ENCODE measurements around the gene TMOD3. TPM values are rescaled to one million over a fixed set of nuclear protein-coding genes. Genes with fewer than 3 reads are reported as not detected.

Gene TMOD3
- polyA plus RNA-seq, 2 donors = 25.7 to 42.8 TPM

GRCh38 chr15:51917493-51917892 lies 88.0 kb downstream of the TMOD3 start:
- WGBS, 2 donors = 83 to 88% methylated on average over 2 of the region's 2 CpGs
- H3K9me3 ChIP-seq (ENCODE audit: control insufficient read depth in 2 of 2, insufficient read depth in 1 of 2, low read depth in 1 of 2, low read length in 1 of 2) = no peaks in the 10 kb centered on the region
- H3K27me3 ChIP-seq (ENCODE audit: control insufficient read depth in 1 of 2, insufficient read depth in 2 of 2, low read length in 2 of 2) = no peaks in the 10 kb centered on the region
- H3K4me1 ChIP-seq (ENCODE audit: control insufficient read depth in 2 of 2, insufficient read depth in 2 of 2, low read length in 1 of 2) = no peaks in the 10 kb centered on the region
- no peak overlapping the region for H3K27ac ChIP-seq (ENCODE audit: low read depth in 2 of 2, low read length in 1 of 2)
- no peak overlapping the region for H3K4me3 ChIP-seq (ENCODE audit: low read depth in 1 of 2, low read length in 2 of 2)
- peaks cover 13 to 20% of the 10 kb centered on the region in 2 donors for H3K36me3 ChIP-seq (ENCODE audit: control insufficient read depth in 2 of 2, insufficient read depth in 2 of 2, low read length in 1 of 2)

- H3K27me3 ChIP-seq (ENCODE audit: control insufficient read depth in 1 of 2, insufficient read depth in 2 of 2, low read length in 2 of 2) = no peaks in the 10 kb centered on the region
- H3K9me3 ChIP-seq (ENCODE audit: control insufficient read depth in 2 of 2, insufficient read depth in 1 of 2, low read depth in 1 of 2, low read length in 1 of 2) = no peaks in the 10 kb centered on the region
- 77 to 81% methylated on average over 11 of the region's 11 CpGs for WGBS, 2 donors
- H3K36me3 ChIP-seq (ENCODE audit: control insufficient read depth in 2 of 2, insufficient read depth in 2 of 2, low read length in 1 of 2) = peaks cover 6 to 28% of the 10 kb centered on the region in 2 donors
- H3K4me3 ChIP-seq (ENCODE audit: low read depth in 1 of 2, low read length in 2 of 2) = no peak overlapping the region
- H3K27ac ChIP-seq (ENCODE audit: low read depth in 2 of 2, low read length in 1 of 2) = no peak overlapping the region
- H3K4me1 ChIP-seq (ENCODE audit: control insufficient read depth in 2 of 2, insufficient read depth in 2 of 2, low read length in 1 of 2) = no peaks in the 10 kb centered on the region
These were observed 95.0 kb downstream of the TMOD3 start for GRCh38 chr15:51924156-51925068.

GRCh38 chr15:51926809-51927208 lies 97.4 kb downstream of the TMOD3 start:
- H3K4me1 ChIP-seq (ENCODE audit: control insufficient read depth in 2 of 2, insufficient read depth in 2 of 2, low read length in 1 of 2) = no peaks in the 10 kb centered on the region
- H3K9me3 ChIP-seq (ENCODE audit: control insufficient read depth in 2 of 2, insufficient read depth in 1 of 2, low read depth in 1 of 2, low read length in 1 of 2) = no peaks in the 10 kb centered on the region
- no peaks in the 10 kb centered on the region for H3K27me3 ChIP-seq (ENCODE audit: control insufficient read depth in 1 of 2, insufficient read depth in 2 of 2, low read length in 2 of 2)
- 95 to 97% methylated on average over 3 of the region's 3 CpGs for WGBS, 2 donors
- H3K27ac ChIP-seq (ENCODE audit: low read depth in 2 of 2, low read length in 1 of 2) = no peak overlapping the region
- no peak overlapping the region for H3K4me3 ChIP-seq (ENCODE audit: low read depth in 1 of 2, low read length in 2 of 2)
- H3K36me3 ChIP-seq (ENCODE audit: control insufficient read depth in 2 of 2, insufficient read depth in 2 of 2, low read length in 1 of 2) = peaks cover 3 to 25% of the 10 kb centered on the region in 2 donors

- WGBS, 2 donors = 94 to 95% methylated on average over 3 of the region's 3 CpGs
- H3K36me3 ChIP-seq (ENCODE audit: control insufficient read depth in 2 of 2, insufficient read depth in 2 of 2, low read length in 1 of 2) = peaks cover 2 to 3% of the 10 kb centered on the region in 2 donors
These were observed 101.6 kb downstream of the TMOD3 start for GRCh38 chr15:51931016-51931415.

GRCh38 chr15:51931638-51932037 lies 102.2 kb downstream of the TMOD3 start:
- Histone ChIP-seq H3K4me1 (ENCODE audit: control insufficient read depth in 2 of 2, insufficient read depth in 2 of 2, low read length in 1 of 2) (no peaks in the 10 kb centered on the region), H3K27ac (ENCODE audit: low read depth in 2 of 2, low read length in 1 of 2) (no peak overlapping the region), H3K4me3 (ENCODE audit: low read depth in 1 of 2, low read length in 2 of 2) (no peak overlapping the region), H3K9me3 (ENCODE audit: control insufficient read depth in 2 of 2, insufficient read depth in 1 of 2, low read depth in 1 of 2, low read length in 1 of 2) (no peaks in the 10 kb centered on the region), H3K36me3 (ENCODE audit: control insufficient read depth in 2 of 2, insufficient read depth in 2 of 2, low read length in 1 of 2) (peaks cover 2 to 3% of the 10 kb centered on the region in 2 donors), H3K27me3 (ENCODE audit: control insufficient read depth in 1 of 2, insufficient read depth in 2 of 2, low read length in 2 of 2) (no peaks in the 10 kb centered on the region)
- WGBS, 2 donors = 85 to 94% methylated on average over 4 of the region's 4 CpGs

More at GRCh38 chr15:51931016-51931415, 101.6 kb downstream of the TMOD3 start:
- Histone ChIP-seq H3K27me3 (ENCODE audit: control insufficient read depth in 1 of 2, insufficient read depth in 2 of 2, low read length in 2 of 2) (no peaks in the 10 kb centered on the region), H3K27ac (ENCODE audit: low read depth in 2 of 2, low read length in 1 of 2) (no peak overlapping the region), H3K4me3 (ENCODE audit: low read depth in 1 of 2, low read length in 2 of 2) (no peak overlapping the region), H3K9me3 (ENCODE audit: control insufficient read depth in 2 of 2, insufficient read depth in 1 of 2, low read depth in 1 of 2, low read length in 1 of 2) (no peaks in the 10 kb centered on the region), H3K4me1 (ENCODE audit: control insufficient read depth in 2 of 2, insufficient read depth in 2 of 2, low read length in 1 of 2) (no peaks in the 10 kb centered on the region)

GRCh38 chr15:51932161-51932560 lies 102.7 kb downstream of the TMOD3 start:
- no peak overlapping the region for H3K27ac ChIP-seq (ENCODE audit: low read depth in 2 of 2, low read length in 1 of 2)
- no peaks in the 10 kb centered on the region for H3K9me3 ChIP-seq (ENCODE audit: control insufficient read depth in 2 of 2, insufficient read depth in 1 of 2, low read depth in 1 of 2, low read length in 1 of 2)
- no peaks in the 10 kb centered on the region for H3K27me3 ChIP-seq (ENCODE audit: control insufficient read depth in 1 of 2, insufficient read depth in 2 of 2, low read length in 2 of 2)
- H3K4me3 ChIP-seq (ENCODE audit: low read depth in 1 of 2, low read length in 2 of 2) = no peak overlapping the region
- peaks cover 2 to 3% of the 10 kb centered on the region in 2 donors for H3K36me3 ChIP-seq (ENCODE audit: control insufficient read depth in 2 of 2, insufficient read depth in 2 of 2, low read length in 1 of 2)
- no peaks in the 10 kb centered on the region for H3K4me1 ChIP-seq (ENCODE audit: control insufficient read depth in 2 of 2, insufficient read depth in 2 of 2, low read length in 1 of 2)
- 48 to 50% methylated on average over 1 of the region's 1 CpG for WGBS, 2 donors

GRCh38 chr15:51935466-51936104 lies 106.1 kb downstream of the TMOD3 start:
- Histone ChIP-seq H3K36me3 (ENCODE audit: control insufficient read depth in 2 of 2, insufficient read depth in 2 of 2, low read length in 1 of 2) (peaks cover 3 to 5% of the 10 kb centered on the region in 2 donors), H3K9me3 (ENCODE audit: control insufficient read depth in 2 of 2, insufficient read depth in 1 of 2, low read depth in 1 of 2, low read length in 1 of 2) (no peaks in the 10 kb centered on the region), H3K27me3 (ENCODE audit: control insufficient read depth in 1 of 2, insufficient read depth in 2 of 2, low read length in 2 of 2) (no peaks in the 10 kb centered on the region), H3K4me1 (ENCODE audit: control insufficient read depth in 2 of 2, insufficient read depth in 2 of 2, low read length in 1 of 2) (no peaks in the 10 kb centered on the region), H3K4me3 (ENCODE audit: low read depth in 1 of 2, low read length in 2 of 2) (no peak overlapping the region), H3K27ac (ENCODE audit: low read depth in 2 of 2, low read length in 1 of 2) (no peak overlapping the region)
- 77 to 82% methylated on average over 5 of the region's 5 CpGs for WGBS, 2 donors

GRCh38 chr15:51936105-51936478 lies 106.6 kb downstream of the TMOD3 start:
- no peaks in the 10 kb centered on the region for H3K9me3 ChIP-seq (ENCODE audit: control insufficient read depth in 2 of 2, insufficient read depth in 1 of 2, low read depth in 1 of 2, low read length in 1 of 2)
- H3K27me3 ChIP-seq (ENCODE audit: control insufficient read depth in 1 of 2, insufficient read depth in 2 of 2, low read length in 2 of 2) = no peaks in the 10 kb centered on the region
- H3K36me3 ChIP-seq (ENCODE audit: control insufficient read depth in 2 of 2, insufficient read depth in 2 of 2, low read length in 1 of 2) = peaks cover 0 to 5% of the 10 kb centered on the region in 2 donors
- 83 to 85% methylated on average over 2 of the region's 2 CpGs for WGBS, 2 donors
- no peak overlapping the region for H3K4me3 ChIP-seq (ENCODE audit: low read depth in 1 of 2, low read length in 2 of 2)
- H3K4me1 ChIP-seq (ENCODE audit: control insufficient read depth in 2 of 2, insufficient read depth in 2 of 2, low read length in 1 of 2) = no peaks in the 10 kb centered on the region
- no peak overlapping the region for H3K27ac ChIP-seq (ENCODE audit: low read depth in 2 of 2, low read length in 1 of 2)

GRCh38 chr15:51938286-51938685 lies 108.8 kb downstream of the TMOD3 start:
- WGBS, 2 donors = 72 to 74% methylated on average over 3 of the region's 3 CpGs
- Histone ChIP-seq H3K27me3 (ENCODE audit: control insufficient read depth in 1 of 2, insufficient read depth in 2 of 2, low read length in 2 of 2) (no peaks in the 10 kb centered on the region), H3K27ac (ENCODE audit: low read depth in 2 of 2, low read length in 1 of 2) (no peak overlapping the region), H3K36me3 (ENCODE audit: control insufficient read depth in 2 of 2, insufficient read depth in 2 of 2, low read length in 1 of 2) (peaks cover 0 to 8% of the 10 kb centered on the region in 2 donors), H3K4me3 (ENCODE audit: low read depth in 1 of 2, low read length in 2 of 2) (no peak overlapping the region), H3K9me3 (ENCODE audit: control insufficient read depth in 2 of 2, insufficient read depth in 1 of 2, low read depth in 1 of 2, low read length in 1 of 2) (no peaks in the 10 kb centered on the region), H3K4me1 (ENCODE audit: control insufficient read depth in 2 of 2, insufficient read depth in 2 of 2, low read length in 1 of 2) (no peaks in the 10 kb centered on the region)

All from esophagus (tissue), 2 donors.